ENCODE measurements around the gene CSNK2B. TPM values are rescaled to one million over a fixed set of nuclear protein-coding genes. Genes with fewer than 3 reads are reported as not detected.

The CSNK2B gene
- total RNA-seq, 4 donors from 2014 or later, result 130 to 202 (median 184) TPM

GRCh38 chr6:31622684-31623091 is 43.2 kb upstream of the CSNK2B start:
- no peak for TF ChIP-seq CTCF (IDR thresholded peaks at IDR 0.05)
- no peak for ATAC-seq (ENCODE audit: low FRiP score)
- no peak for DNase-seq (ENCODE audit: low spot score)

- DNase-seq (ENCODE audit: low spot score) (no peak), ATAC-seq (ENCODE audit: low FRiP score) (no peak)
- TF ChIP-seq CTCF (IDR thresholded peaks at IDR 0.05), result no peak
Measured at GRCh38 chr6:31624070-31624469, 41.8 kb upstream of the CSNK2B start.

- no peak for TF ChIP-seq CTCF (IDR thresholded peaks at IDR 0.05)
- no peak for ATAC-seq (ENCODE audit: low FRiP score)
- DNase-seq (ENCODE audit: low spot score), result no peak
Measured at GRCh38 chr6:31626952-31627351, 38.9 kb upstream of the CSNK2B start.

GRCh38 chr6:31627690-31628287 is 38.1 kb upstream of the CSNK2B start:
- DNase-seq (ENCODE audit: low spot score) (no peak), ATAC-seq (ENCODE audit: low FRiP score) (no peak)
- TF ChIP-seq CTCF (IDR thresholded peaks at IDR 0.05), result no peak

GRCh38 chr6:31629014-31629413 is 36.9 kb upstream of the CSNK2B start:
- DNase-seq (ENCODE audit: low spot score) (no peak), ATAC-seq (ENCODE audit: low FRiP score) (no peak)
- no peak for TF ChIP-seq CTCF (IDR thresholded peaks at IDR 0.05)

GRCh38 chr6:31630177-31630934 is 35.5 kb upstream of the CSNK2B start:
- no peak for ATAC-seq (ENCODE audit: low FRiP score)
- DNase-seq (ENCODE audit: low spot score), result no peak
- no peak for TF ChIP-seq CTCF (IDR thresholded peaks at IDR 0.05)

GRCh38 chr6:31631209-31631608 is 34.7 kb upstream of the CSNK2B start:
- DNase-seq (ENCODE audit: low spot score) (no peak), ATAC-seq (ENCODE audit: low FRiP score) (no peak)
- TF ChIP-seq CTCF (IDR thresholded peaks at IDR 0.05), result no peak

Measured in omental fat pad (tissue), 4 donors.